GM23338 (cell line): Measurements from ENCODE around the gene EML4. TPM values are rescaled to one million over a fixed set of nuclear protein-coding genes. Genes with fewer than 3 reads are reported as not detected.

Experiments used
- ATAC-seq: fragments of 200-7000 bp; cut with Tn5 transposase; 3 replicates; pipeline ENCODE4 v1.9.1; 2020
- DNase-seq: peaks from one replicate; pipeline ENCODE4 v3.0.0-alpha.2; 2015; ENCODE audit warnings: low spot score
- H2AFZ ChIP-seq: fragments of 200-600 bp; sonication (generic); 2 replicates; pipeline ENCODE4 v1.8.0; 2016; ENCODE audit warnings: antibody characterized with exemption, mild to moderate bottlenecking, moderate library complexity
- H3F3A ChIP-seq: fragments of 200-600 bp; sonication (generic); replicated peaks from 2 replicates; pipeline ENCODE4 v1.8.0; 2017; ENCODE audit warnings: antibody characterized with exemption, mixed run types, low read depth
- H3K27ac ChIP-seq: fragments of 200-600 bp; sonication (generic); 2 replicates; pipeline ENCODE4 v1.6.1; 2016; ENCODE audit warnings: low read depth
- H3K27me3 ChIP-seq: fragments of 200-600 bp; sonication (generic); 2 replicates; pipeline ENCODE4 v1.8.0; 2016; ENCODE audit warnings: mild to moderate bottlenecking, mixed run types, moderate library complexity; ENCODE audit not compliant: insufficient read depth
- H3K36me3 ChIP-seq: fragments of 200-600 bp; sonication (generic); 2 replicates; pipeline ENCODE4 v1.8.0; 2016; ENCODE audit warnings: mild to moderate bottlenecking; ENCODE audit not compliant: insufficient read depth
- H3K4me1 ChIP-seq: fragments of 200-600 bp; sonication (generic); 2 replicates; pipeline ENCODE4 v1.8.0; 2016; ENCODE audit warnings: mild to moderate bottlenecking, moderate library complexity; ENCODE audit not compliant: insufficient read depth
- H3K4me2 ChIP-seq: fragments of 200-600 bp; sonication (generic); 2 replicates; pipeline ENCODE4 v1.7.1; 2017; ENCODE audit warnings: mixed run types
- H3K4me3 ChIP-seq: fragments of 200-600 bp; sonication (generic); 2 replicates; pipeline ENCODE4 v1.6.1; 2016; ENCODE audit warnings: mixed run types
- H3K79me2 ChIP-seq: fragments of 200-600 bp; sonication (generic); replicated peaks from 2 replicates; pipeline ENCODE4 v1.8.0; 2017; ENCODE audit warnings: mild to moderate bottlenecking; ENCODE audit not compliant: insufficient read depth
- H3K9me2 ChIP-seq: fragments of 200-600 bp; sonication (generic); 2 replicates; pipeline ENCODE4 v1.8.0; 2017; ENCODE audit not compliant: insufficient read depth
- H4K20me1 ChIP-seq: fragments of 200-600 bp; sonication (generic); replicated peaks from 2 replicates; pipeline ENCODE4 v1.8.0; 2017; ENCODE audit warnings: mild to moderate bottlenecking; ENCODE audit not compliant: insufficient read depth
- H3K27ac Mint-ChIP-seq: 2 replicates; pipeline ENCODE4 v1.8.0; 2020; ENCODE audit warnings: inconsistent platforms, mild to moderate bottlenecking, moderate library complexity, mixed read lengths
- H3K27me3 Mint-ChIP-seq: 3 replicates; pipeline ENCODE4 v1.8.0; 2022; ENCODE audit warnings: low read depth, mild to moderate bottlenecking, moderate library complexity, mixed read lengths, inconsistent platforms; ENCODE audit not compliant: insufficient read depth, poor library complexity
- H3K36me3 Mint-ChIP-seq: 3 replicates; pipeline ENCODE4 v1.8.0; 2021; ENCODE audit warnings: low read depth, mild to moderate bottlenecking, inconsistent platforms, moderate library complexity, mixed read lengths
- H3K4me1 Mint-ChIP-seq: 3 replicates; pipeline ENCODE4 v1.8.0; 2020; ENCODE audit warnings: mild to moderate bottlenecking, inconsistent platforms, mixed read lengths
- H3K4me3 Mint-ChIP-seq: 3 replicates; pipeline ENCODE4 v1.8.0; 2021; ENCODE audit warnings: moderate library complexity, mild to moderate bottlenecking, inconsistent platforms, mixed read lengths
- H3K9me3 Mint-ChIP-seq: 3 replicates; pipeline ENCODE4 v1.8.0; 2020; ENCODE audit warnings: moderate library complexity, mild to moderate bottlenecking, inconsistent platforms, mixed read lengths
- JUNB ChIP-seq: IDR thresholded peaks from one replicate; pipeline ENCODE4 v1.6.1; 2016; ENCODE audit warnings: antibody characterized with exemption; ENCODE audit not compliant: unreplicated experiment
- STAT1 ChIP-seq: IDR thresholded peaks from one replicate; pipeline ENCODE4 v1.6.1; 2016; ENCODE audit warnings: antibody characterized with exemption; ENCODE audit not compliant: unreplicated experiment
- ZNF331 ChIP-seq: fragments of 250-450 bp; sonication (Bioruptor Pico); IDR thresholded peaks from 2 replicates; pipeline ENCODE4 v1.5.0; 2020; ENCODE audit warnings: low read depth, mild to moderate bottlenecking, moderate library complexity
- polyA plus RNA-seq: library from polyadenylated mRNA; unstranded; fragments of >200 nt; fragmentation: Nextera tagmentation; extraction: Ambion mirVana; gene quantifications from 2 replicates; pipeline ENCODE4 v1.2.1, GENCODE V29; 2016
- total RNA-seq: library from RNA; depleted of rRNA; stranded (reverse); fragments of >200 nt; shearing (Covaris generic); gene quantifications from 2 replicates; pipeline ENCODE4 v1.2.3, GENCODE V29; 2014
- TF ChIP-seq, protein P1 (sequence below): fragments of 250-450 bp; sonication (Bioruptor Pico); IDR thresholded peaks from 2 replicates; pipeline ENCODE4 v1.5.0; 2020; ENCODE audit warnings: mild to moderate bottlenecking, moderate library complexity
- TF ChIP-seq, protein P2 (sequence below): IDR thresholded peaks from one replicate; pipeline ENCODE4 v1.6.1; 2018; ENCODE audit warnings: antibody characterized with exemption; ENCODE audit not compliant: unreplicated experiment

Gene EML4
- total and polyA plus RNA-seq, 2 experiments from 2014 or later, result 65.3 to 115 TPM

DNA sequence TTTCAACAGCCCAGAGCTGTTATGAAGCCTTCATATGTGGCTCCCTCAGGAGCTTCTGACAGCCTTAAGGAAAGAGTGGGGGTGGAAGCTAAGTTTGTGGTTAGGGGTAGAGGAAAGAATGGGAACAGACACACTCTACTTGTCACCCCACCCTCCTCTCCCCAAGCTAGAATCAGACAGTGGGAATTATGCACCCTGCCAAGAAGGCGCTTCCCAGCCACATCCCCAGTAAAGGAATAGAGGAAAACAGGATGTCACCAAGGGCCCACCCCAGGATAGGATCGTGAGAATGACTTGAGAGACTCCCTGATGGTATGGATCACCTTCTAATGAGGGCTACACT lies 32.4 kb upstream of the EML4 start (continued):
- TF ChIP-seq, protein P1, sequence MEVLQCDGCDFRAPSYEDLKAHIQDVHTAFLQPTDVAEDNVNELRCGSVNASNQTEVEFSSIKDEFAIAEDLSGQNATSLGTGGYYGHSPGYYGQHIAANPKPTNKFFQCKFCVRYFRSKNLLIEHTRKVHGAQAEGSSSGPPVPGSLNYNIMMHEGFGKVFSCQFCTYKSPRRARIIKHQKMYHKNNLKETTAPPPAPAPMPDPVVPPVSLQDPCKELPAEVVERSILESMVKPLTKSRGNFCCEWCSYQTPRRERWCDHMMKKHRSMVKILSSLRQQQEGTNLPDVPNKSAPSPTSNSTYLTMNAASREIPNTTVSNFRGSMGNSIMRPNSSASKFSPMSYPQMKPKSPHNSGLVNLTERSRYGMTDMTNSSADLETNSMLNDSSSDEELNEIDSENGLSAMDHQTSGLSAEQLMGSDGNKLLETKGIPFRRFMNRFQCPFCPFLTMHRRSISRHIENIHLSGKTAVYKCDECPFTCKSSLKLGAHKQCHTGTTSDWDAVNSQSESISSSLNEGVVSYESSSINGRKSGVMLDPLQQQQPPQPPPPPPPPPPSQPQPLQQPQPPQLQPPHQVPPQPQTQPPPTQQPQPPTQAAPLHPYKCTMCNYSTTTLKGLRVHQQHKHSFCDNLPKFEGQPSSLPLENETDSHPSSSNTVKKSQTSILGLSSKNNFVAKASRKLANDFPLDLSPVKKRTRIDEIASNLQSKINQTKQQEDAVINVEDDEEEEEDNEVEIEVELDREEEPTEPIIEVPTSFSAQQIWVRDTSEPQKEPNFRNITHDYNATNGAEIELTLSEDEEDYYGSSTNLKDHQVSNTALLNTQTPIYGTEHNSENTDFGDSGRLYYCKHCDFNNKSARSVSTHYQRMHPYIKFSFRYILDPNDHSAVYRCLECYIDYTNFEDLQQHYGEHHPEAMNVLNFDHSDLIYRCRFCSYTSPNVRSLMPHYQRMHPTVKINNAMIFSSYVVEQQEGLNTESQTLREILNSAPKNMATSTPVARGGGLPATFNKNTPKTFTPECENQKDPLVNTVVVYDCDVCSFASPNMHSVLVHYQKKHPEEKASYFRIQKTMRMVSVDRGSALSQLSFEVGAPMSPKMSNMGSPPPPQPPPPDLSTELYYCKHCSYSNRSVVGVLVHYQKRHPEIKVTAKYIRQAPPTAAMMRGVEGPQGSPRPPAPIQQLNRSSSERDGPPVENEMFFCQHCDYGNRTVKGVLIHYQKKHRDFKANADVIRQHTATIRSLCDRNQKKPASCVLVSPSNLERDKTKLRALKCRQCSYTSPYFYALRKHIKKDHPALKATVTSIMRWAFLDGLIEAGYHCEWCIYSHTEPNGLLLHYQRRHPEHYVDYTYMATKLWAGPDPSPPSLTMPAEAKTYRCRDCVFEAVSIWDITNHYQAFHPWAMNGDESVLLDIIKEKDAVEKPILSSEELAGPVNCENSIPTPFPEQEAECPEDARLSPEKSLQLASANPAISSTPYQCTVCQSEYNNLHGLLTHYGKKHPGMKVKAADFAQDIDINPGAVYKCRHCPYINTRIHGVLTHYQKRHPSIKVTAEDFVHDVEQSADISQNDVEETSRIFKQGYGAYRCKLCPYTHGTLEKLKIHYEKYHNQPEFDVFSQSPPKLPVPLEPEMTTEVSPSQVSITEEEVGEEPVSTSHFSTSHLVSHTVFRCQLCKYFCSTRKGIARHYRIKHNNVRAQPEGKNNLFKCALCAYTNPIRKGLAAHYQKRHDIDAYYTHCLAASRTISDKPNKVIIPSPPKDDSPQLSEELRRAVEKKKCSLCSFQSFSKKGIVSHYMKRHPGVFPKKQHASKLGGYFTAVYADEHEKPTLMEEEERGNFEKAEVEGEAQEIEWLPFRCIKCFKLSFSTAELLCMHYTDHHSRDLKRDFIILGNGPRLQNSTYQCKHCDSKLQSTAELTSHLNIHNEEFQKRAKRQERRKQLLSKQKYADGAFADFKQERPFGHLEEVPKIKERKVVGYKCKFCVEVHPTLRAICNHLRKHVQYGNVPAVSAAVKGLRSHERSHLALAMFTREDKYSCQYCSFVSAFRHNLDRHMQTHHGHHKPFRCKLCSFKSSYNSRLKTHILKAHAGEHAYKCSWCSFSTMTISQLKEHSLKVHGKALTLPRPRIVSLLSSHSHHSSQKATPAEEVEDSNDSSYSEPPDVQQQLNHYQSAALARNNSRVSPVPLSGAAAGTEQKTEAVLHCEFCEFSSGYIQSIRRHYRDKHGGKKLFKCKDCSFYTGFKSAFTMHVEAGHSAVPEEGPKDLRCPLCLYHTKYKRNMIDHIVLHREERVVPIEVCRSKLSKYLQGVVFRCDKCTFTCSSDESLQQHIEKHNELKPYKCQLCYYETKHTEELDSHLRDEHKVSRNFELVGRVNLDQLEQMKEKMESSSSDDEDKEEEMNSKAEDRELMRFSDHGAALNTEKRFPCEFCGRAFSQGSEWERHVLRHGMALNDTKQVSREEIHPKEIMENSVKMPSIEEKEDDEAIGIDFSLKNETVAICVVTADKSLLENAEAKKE (CRISPR knock-in tag), result no peak
- TF ChIP-seq STAT1 (no peak), ZNF331 (no peak)

DNA sequence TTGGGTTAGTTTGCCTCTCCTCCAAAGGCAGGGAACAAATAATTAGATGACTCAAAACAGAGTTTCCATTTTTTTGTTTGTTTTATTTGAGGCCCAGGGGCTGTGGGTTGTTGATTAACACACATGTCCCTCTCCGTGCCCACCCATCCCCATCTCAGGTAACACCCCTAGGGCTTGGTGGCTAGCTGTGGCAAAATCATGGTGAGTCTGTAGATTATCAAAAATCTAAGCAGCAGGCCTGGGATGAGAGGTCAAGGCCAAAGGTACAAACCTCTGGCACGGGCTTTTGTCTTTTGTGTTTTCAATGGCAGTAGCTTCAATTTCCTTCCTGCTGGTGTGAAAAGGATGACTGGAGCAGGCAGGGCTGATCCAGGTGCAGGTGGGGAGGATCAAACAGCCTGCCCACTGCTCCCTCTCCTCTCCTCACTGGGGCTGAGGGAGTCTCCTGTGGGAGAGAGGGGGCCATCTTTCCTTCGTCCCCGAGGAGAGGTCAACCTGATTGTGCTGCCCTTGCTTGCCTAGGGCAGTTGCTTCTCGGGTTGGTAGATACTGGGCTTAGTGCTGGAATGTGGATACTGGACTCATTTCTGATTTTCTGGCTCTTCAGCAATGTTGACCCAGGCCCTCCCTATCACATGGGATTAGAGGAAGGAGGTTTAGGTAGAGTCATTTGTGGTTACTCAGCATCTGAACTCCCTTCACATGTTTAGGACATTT lies 31.9 kb upstream of the EML4 start:
- no peaks in the 10 kb centered on the region for H3K36me3 ChIP-seq
- no peak overlapping the region for H3K27ac ChIP-seq
- H3K4me3 ChIP-seq, result no peak overlapping the region
- H2AFZ ChIP-seq, result peak overlapping the region; percentile 77
- Mint-ChIP-seq H3K9me3 (no peaks in the 10 kb centered on the region), H3K4me3 (no peak overlapping the region), H3K36me3 (no peaks in the 10 kb centered on the region), H3K27me3 (peaks cover 8% of the 10 kb centered on the region), H3K4me1 (peaks cover 44% of the 10 kb centered on the region), H3K27ac (peak overlapping the region; percentile 74)
- no peaks in the 10 kb centered on the region for H3K9me2 ChIP-seq
- no peaks in the 10 kb centered on the region for H4K20me1 ChIP-seq
- peak overlapping the region; percentile 12; the same call in 1 of the 2 replicates for H3K4me2 ChIP-seq
- H3F3A ChIP-seq, result no peaks in the 10 kb centered on the region
- H3K4me1 ChIP-seq, result peaks cover 29% of the 10 kb centered on the region
- H3K27me3 ChIP-seq, result no peaks in the 10 kb centered on the region
- ATAC-seq, result no peak
- no peak for DNase-seq
- H3K79me2 ChIP-seq, result no peaks in the 10 kb centered on the region
- no peak for TF ChIP-seq STAT1
- no peak for TF ChIP-seq ZNF331
- no peak for TF ChIP-seq JUNB
- TF ChIP-seq, protein P2, sequence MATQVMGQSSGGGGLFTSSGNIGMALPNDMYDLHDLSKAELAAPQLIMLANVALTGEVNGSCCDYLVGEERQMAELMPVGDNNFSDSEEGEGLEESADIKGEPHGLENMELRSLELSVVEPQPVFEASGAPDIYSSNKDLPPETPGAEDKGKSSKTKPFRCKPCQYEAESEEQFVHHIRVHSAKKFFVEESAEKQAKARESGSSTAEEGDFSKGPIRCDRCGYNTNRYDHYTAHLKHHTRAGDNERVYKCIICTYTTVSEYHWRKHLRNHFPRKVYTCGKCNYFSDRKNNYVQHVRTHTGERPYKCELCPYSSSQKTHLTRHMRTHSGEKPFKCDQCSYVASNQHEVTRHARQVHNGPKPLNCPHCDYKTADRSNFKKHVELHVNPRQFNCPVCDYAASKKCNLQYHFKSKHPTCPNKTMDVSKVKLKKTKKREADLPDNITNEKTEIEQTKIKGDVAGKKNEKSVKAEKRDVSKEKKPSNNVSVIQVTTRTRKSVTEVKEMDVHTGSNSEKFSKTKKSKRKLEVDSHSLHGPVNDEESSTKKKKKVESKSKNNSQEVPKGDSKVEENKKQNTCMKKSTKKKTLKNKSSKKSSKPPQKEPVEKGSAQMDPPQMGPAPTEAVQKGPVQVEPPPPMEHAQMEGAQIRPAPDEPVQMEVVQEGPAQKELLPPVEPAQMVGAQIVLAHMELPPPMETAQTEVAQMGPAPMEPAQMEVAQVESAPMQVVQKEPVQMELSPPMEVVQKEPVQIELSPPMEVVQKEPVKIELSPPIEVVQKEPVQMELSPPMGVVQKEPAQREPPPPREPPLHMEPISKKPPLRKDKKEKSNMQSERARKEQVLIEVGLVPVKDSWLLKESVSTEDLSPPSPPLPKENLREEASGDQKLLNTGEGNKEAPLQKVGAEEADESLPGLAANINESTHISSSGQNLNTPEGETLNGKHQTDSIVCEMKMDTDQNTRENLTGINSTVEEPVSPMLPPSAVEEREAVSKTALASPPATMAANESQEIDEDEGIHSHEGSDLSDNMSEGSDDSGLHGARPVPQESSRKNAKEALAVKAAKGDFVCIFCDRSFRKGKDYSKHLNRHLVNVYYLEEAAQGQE, result no peak
- TF ChIP-seq, protein P1 (CRISPR knock-in tag), result no peak
